RWPE2 (cell line): Measurements from ENCODE around the gene BRD7.
A peak's percentile ranks its signal among the peaks of the same experiment; 100 is the strongest.

Source experiments
- ATAC-seq: fragments of 200-7000 bp; cut with Tn5 transposase; 3 replicates; pipeline ENCODE4 v1.9.1; 2021; ENCODE audit warnings: low read depth
- DNase-seq: peaks from one replicate; pipeline ENCODE4 v3.0.0-alpha.2; 2020; ENCODE audit warnings: low spot score
- H3K27ac ChIP-seq: fragments of 450-650 bp; 2 replicates; pipeline ENCODE4 v1.5.1; 2017; ENCODE audit warnings: mild to moderate bottlenecking; ENCODE audit not compliant: poor library complexity, severe bottlenecking
- H3K27me3 ChIP-seq: fragments of 250-450 bp; sonication (Bioruptor Pico); 2 replicates; pipeline ENCODE4 v1.5.1; 2021; ENCODE audit warnings: mild to moderate bottlenecking, moderate library complexity; ENCODE audit not compliant: insufficient read depth, poor library complexity, severe bottlenecking
- H3K36me3 ChIP-seq: fragments of 250-450 bp; sonication (Bioruptor Pico); 2 replicates; pipeline ENCODE4 v1.5.1; 2020; ENCODE audit warnings: low read depth, mild to moderate bottlenecking, moderate library complexity
- H3K4me1 ChIP-seq: fragments of 250-450 bp; sonication (Bioruptor Pico); 2 replicates; pipeline ENCODE4 v1.5.1; 2021; ENCODE audit warnings: mild to moderate bottlenecking, moderate library complexity; ENCODE audit not compliant: insufficient read depth, poor library complexity, severe bottlenecking
- H3K4me3 ChIP-seq: fragments of 250-450 bp; sonication (Bioruptor Pico); 2 replicates; pipeline ENCODE4 v1.5.1; 2021; ENCODE audit warnings: mild to moderate bottlenecking, moderate library complexity; ENCODE audit not compliant: severe bottlenecking
- H3K9me3 ChIP-seq: fragments of 250-450 bp; sonication (Bioruptor Pico); 2 replicates; pipeline ENCODE4 v1.5.1; 2021; ENCODE audit warnings: mild to moderate bottlenecking, moderate library complexity; ENCODE audit not compliant: severe bottlenecking
- CTCF ChIP-seq: fragments of 450-650 bp; IDR thresholded peaks from one replicate; pipeline ENCODE4 v1.5.1; 2017; ENCODE audit warnings: mild to moderate bottlenecking, moderate library complexity; ENCODE audit not compliant: poor library complexity, severe bottlenecking

BRD7 gene

GRCh38 chr16:50284131-50284911 lies 84.5 kb downstream of the BRD7 start:
- no peaks in the 10 kb centered on the region for H3K27me3 ChIP-seq
- ATAC-seq = 0 out of 3 replicates have a peak, but pooled peaks have one; percentile 13
- no peak overlapping the region for H3K4me3 ChIP-seq
- H3K4me1 ChIP-seq = no peaks in the 10 kb centered on the region
- H3K36me3 ChIP-seq = no peaks in the 10 kb centered on the region
- no peak for TF ChIP-seq CTCF
- H3K27ac ChIP-seq = no peak overlapping the region
- no peak for DNase-seq
- no peaks in the 10 kb centered on the region for H3K9me3 ChIP-seq

GRCh38 chr16:50282955-50283631 lies 85.7 kb downstream of the BRD7 start:
- no peak for TF ChIP-seq CTCF
- Histone ChIP-seq H3K27ac (no peak overlapping the region), H3K4me3 (no peak overlapping the region), H3K27me3 (no peaks in the 10 kb centered on the region), H3K9me3 (no peaks in the 10 kb centered on the region), H3K4me1 (no peaks in the 10 kb centered on the region), H3K36me3 (no peaks in the 10 kb centered on the region)
- no peak for ATAC-seq
- no peak for DNase-seq

- no peak overlapping the region for H3K4me3 ChIP-seq
- H3K4me1 ChIP-seq = no peaks in the 10 kb centered on the region
- H3K9me3 ChIP-seq = no peaks in the 10 kb centered on the region
- no peaks in the 10 kb centered on the region for H3K36me3 ChIP-seq
- no peak for ATAC-seq
- H3K27me3 ChIP-seq = no peaks in the 10 kb centered on the region
- no peak for TF ChIP-seq CTCF
- DNase-seq = no peak
- no peak overlapping the region for H3K27ac ChIP-seq
These were observed 86.7 kb downstream of the BRD7 start for GRCh38 chr16:50282010-50282538.

- Histone ChIP-seq H3K4me3 (no peak overlapping the region), H3K4me1 (no peaks in the 10 kb centered on the region), H3K27ac (no peak overlapping the region), H3K36me3 (no peaks in the 10 kb centered on the region), H3K9me3 (no peaks in the 10 kb centered on the region), H3K27me3 (no peaks in the 10 kb centered on the region)
- DNase-seq = no peak
- no peak for TF ChIP-seq CTCF
- ATAC-seq = no peak; the same call in 2 of the 3 replicates
These were observed 87.3 kb downstream of the BRD7 start for GRCh38 chr16:50281391-50282009.
